GM21529 (cell line): Measurements from ENCODE around the gene CAMTA1.

Source experiments
- ATAC-seq: cut with Tn5 transposase; IDR thresholded peaks from one replicate; pipeline ENCODE4 v1.9.1; 2021; ENCODE audit not compliant: unreplicated experiment

Gene CAMTA1

GRCh38 chr1:7630378-7630777, 845.1 kb downstream of the CAMTA1 start:
- no peak for ATAC-seq

- no peak for ATAC-seq
These were observed 846.9 kb downstream of the CAMTA1 start for GRCh38 chr1:7632176-7632575.

GRCh38 chr1:7632681-7633080, 847.4 kb downstream of the CAMTA1 start:
- no peak for ATAC-seq

GRCh38 chr1:7633506-7634245, 848.4 kb downstream of the CAMTA1 start:
- no peak for ATAC-seq

GRCh38 chr1:7634546-7635240, 849.4 kb downstream of the CAMTA1 start:
- no peak for ATAC-seq

- no peak for ATAC-seq
These were observed 851.7 kb downstream of the CAMTA1 start for GRCh38 chr1:7636795-7637526.

- no peak for ATAC-seq
These were observed 852.8 kb downstream of the CAMTA1 start for GRCh38 chr1:7638078-7638477.

GRCh38 chr1:7639435-7640131, 854.3 kb downstream of the CAMTA1 start:
- ATAC-seq: no peak

- ATAC-seq: no peak
These were observed 855.1 kb downstream of the CAMTA1 start for GRCh38 chr1:7640350-7640749.

- no peak for ATAC-seq
These were observed 855.8 kb downstream of the CAMTA1 start for GRCh38 chr1:7640920-7641585.

GRCh38 chr1:7641587-7642417, 856.5 kb downstream of the CAMTA1 start:
- ATAC-seq: no peak

GRCh38 chr1:7642418-7642704, 857.1 kb downstream of the CAMTA1 start:
- ATAC-seq: no peak

- ATAC-seq: no peak
These were observed 857.7 kb downstream of the CAMTA1 start for GRCh38 chr1:7642781-7643529.

GRCh38 chr1:7643530-7643929, 858.3 kb downstream of the CAMTA1 start:
- no peak for ATAC-seq

- ATAC-seq: no peak
These were observed 858.8 kb downstream of the CAMTA1 start for GRCh38 chr1:7644086-7644485.

GRCh38 chr1:7644961-7645750, 859.9 kb downstream of the CAMTA1 start:
- ATAC-seq: no peak

- no peak for ATAC-seq
These were observed 860.4 kb downstream of the CAMTA1 start for GRCh38 chr1:7645751-7646048.

GRCh38 chr1:7646164-7646563, 860.9 kb downstream of the CAMTA1 start:
- no peak for ATAC-seq
